Measurements from ENCODE around the gene AP3D1.

AP3D1 gene

DNA sequence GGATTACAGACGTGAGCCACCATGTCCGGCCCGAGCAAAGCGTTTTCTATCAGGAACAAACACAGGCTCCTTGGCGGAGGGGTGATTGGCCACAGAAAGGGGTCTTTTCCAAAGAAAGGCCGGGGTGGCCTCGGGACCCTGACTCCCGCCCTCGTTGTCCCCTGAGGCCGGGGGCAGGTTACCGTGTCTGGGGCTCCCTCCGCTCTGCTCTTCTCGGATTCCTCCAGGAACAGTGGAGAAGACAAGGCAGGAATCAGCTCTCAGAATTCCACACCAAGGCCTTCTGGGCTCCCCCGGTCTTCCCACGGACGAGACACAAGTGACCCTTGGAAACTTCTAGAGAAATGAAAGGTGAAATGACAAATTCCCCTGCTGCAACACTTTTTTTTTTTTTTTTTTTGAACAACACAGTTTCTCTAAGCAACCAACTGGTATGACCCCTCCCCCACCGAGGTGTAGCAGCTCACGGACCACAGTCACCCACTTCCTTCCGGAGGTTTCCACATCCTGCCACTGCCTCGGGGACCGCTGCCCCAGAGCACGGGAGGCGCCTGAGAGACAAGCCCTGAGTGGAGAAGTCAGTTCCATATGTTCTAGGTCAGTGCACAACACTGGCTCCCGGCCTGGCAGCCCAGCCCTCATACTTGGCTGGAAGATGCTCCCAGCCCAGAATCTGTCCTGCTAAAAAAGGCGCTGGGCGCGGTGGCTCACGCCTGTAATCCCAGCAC, 66.2 kb downstream of the AP3D1 start:
- DNase-seq (ENCODE audit: low read depth in 2 of 2), result peak; percentile 90 to 93

- peak; percentile 49 to 61 for DNase-seq (ENCODE audit: low read depth in 2 of 2)
Measured at GRCh38 chr19:2083174-2083854, 68.1 kb downstream of the AP3D1 start.

- peak; percentile 39 to 54 for DNase-seq (ENCODE audit: low read depth in 2 of 2)
Measured at GRCh38 chr19:2081873-2082810, 69.2 kb downstream of the AP3D1 start.

- no peak for DNase-seq (ENCODE audit: low read depth in 2 of 2)
Measured at GRCh38 chr19:2080336-2080988, 70.9 kb downstream of the AP3D1 start.

GRCh38 chr19:2079865-2080301, 71.5 kb downstream of the AP3D1 start:
- DNase-seq (ENCODE audit: low read depth in 2 of 2), result no peak

DNA sequence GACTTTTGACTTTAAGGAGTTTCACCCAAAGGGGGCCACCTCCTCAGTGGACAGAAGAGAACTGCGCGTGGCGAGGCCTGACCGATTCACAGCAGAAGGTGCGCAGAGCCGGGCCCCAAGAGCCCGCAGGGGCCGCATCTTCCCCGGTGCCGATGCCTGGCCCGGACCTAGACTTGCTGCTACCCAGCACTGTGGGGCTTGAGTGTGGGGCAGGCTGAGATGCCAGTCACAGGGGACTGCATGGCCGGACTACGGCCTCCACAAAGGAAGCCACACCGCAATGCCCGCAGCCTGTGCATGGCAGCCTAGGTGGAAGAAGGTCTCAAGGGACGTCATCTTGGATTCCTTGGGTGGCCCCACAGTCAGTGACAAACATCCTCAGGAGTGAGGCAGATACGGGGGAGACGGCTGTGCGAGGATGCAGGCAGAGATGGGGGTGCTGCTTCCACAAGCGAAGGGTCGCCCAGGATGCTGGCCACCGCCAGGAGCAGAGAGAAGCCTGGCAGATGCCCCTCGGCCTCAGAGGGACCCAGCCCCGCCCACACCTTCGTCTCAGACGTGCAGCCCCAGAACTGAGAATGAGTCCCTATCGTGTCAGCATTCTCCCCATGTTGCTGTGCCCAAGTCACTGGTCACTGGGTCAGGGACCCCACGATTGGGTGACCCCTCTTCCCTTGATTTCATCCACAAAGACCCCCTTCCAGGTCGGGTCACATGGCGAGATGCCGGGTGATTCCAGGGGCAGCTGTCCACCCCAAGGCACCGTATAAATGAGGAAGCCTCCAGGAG, 72.1 kb downstream of the AP3D1 start:
- DNase-seq (ENCODE audit: low read depth in 2 of 2), result no peak

DNA sequence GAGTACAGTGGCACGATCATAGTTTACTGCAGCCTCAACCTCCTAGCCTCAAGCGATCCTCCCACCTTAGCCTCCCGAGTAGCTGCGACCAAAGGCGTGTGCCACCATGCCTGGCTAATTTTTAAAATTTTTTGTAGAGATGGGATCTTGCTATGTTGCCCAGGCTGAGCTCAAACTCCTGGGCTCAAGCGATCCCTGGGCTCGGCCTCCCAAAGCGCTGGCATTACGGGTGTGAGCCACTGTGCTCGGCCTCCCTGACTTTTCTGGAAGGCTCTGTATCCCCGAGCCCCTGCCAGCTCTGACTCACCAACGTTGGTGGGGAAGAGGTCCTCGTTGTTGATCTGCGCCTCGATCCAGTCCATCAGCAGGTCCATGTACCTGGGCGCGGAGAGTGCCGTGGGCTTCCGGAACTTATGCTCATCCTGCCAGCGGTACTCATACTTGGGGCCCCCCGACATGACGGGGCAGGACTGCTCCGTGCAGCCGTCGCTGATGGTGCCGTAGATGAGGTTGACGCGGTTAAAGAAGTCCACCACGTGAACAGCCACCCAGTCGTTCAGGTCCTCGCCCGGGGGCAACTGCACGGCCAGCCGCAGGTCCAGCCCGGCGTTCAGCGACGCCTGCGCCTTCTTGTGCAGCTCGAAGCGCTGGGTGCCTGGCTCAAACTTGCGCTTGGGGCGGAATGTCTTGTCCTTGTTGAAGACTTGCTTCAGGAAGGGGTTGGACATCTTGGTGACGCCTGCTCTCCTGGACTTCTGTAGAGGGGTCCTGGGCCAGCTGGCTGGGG, 73.3 kb downstream of the AP3D1 start:
- DNase-seq (ENCODE audit: low read depth in 2 of 2), result no peak

DNA sequence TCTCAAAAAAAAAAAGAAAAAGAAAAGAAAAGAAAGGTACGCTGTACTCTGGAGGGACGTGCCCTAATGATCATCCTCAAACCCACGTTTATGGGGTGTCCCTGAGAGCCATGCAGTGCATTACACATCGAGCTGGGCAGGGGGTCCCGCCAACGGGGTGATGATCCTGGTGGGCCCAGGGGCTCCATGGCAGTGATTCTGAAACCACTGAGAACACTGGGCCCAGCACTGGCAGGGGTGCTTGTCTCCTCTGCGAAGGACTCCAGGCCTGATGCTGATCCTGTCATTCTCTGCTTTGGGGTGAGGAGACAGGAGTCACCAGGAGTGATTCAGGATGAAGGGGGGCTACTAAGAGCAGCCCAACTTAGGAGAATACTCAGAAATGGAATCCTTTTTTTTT, 74.0 kb downstream of the AP3D1 start:
- DNase-seq (ENCODE audit: low read depth in 2 of 2), result no peak

DNA sequence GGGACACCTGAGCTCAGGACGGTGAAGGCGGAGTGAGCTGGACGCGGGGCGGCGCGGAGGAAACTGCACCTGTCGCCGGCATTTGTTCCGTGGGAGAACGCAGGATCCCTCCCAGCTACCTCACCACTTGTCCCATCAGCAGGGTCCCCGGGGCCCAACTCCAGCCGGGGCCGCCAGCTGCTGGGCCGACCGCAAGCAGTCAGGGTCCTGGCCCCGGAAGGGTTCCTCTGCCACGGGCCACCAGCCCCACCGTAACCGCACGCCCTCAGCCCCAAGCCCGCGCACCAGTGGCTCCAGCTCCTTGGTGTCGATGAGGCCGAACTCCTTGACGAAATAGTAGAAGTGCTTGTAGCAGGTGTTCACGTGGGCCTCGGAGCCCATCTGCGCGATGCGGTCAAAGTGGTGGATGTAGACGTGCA, 74.8 kb downstream of the AP3D1 start:
- no peak for DNase-seq (ENCODE audit: low read depth in 2 of 2)

DNA sequence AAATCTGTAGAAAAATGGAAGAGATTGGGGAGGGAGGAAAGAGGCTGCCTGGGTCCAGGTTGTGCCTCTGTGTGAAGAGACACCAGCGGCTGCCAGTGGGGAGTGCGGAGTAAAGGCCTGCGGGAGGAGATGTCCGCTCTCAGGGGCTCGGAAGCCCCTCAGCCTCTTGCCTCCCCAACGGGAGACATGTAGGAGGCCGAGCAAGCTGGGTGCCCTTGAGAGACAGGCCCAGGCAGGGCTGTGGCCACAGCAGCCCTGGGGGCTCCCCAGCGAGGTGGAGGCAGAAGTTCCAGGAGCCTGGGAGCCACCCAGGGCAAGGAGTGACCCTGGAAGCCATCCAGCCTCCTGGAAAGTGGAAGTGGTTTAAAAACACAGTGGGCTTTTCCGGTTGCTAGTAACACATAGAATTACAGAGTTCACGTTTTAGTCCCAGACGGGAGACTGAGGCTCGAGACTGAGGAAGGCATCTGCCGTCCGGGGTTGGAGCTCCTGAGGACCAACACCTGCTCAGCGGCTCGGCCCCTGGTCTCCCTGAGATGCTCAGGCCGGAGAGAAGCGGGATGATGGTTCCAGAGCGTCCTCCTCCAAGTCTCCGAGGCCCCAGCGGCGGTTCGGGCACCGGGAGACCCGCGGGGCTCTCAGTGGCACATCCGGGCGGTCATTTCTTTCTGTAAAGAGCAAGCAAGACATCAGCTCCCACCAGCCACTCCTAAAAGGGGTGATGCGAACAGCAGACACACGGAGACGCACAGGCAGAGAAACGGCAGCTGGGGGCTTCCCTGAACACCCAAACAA, 78.4 kb downstream of the AP3D1 start:
- no peak for DNase-seq (ENCODE audit: low read depth in 2 of 2)

DNA sequence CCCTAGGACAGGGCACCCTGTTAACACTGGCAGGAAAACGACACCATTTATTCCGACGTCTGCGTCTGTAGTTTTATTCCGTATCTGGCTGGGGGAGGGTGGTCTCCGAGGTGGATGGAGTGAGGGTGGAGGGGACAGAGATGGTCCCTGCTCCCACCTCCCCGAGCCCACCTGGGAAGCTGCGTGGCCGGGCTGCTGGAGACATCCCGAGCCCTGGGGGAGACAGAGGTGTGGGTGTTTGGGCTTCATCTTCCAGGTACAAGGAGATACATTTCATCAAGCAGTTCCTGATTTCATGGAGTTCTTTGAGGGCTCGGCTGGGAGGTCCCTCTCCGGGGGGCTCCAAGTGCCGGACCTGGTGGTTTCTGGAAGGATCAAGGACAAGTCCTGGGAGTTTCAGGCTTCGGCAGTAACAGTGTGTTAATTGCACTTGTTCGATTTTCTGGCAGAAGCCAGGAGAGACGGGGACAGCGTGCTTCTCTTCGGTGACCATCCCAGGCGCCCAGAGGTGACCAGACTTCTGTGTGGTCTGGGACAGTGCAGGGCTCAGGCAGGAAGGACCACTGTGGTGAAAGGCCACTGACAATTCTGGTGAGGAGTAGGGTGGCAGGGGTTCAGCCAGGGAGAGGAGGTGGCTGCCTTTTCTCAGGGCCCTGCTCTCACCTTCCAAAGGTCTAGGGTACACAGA, 80.2 kb downstream of the AP3D1 start:
- no peak for DNase-seq (ENCODE audit: low read depth in 2 of 2)

DNA sequence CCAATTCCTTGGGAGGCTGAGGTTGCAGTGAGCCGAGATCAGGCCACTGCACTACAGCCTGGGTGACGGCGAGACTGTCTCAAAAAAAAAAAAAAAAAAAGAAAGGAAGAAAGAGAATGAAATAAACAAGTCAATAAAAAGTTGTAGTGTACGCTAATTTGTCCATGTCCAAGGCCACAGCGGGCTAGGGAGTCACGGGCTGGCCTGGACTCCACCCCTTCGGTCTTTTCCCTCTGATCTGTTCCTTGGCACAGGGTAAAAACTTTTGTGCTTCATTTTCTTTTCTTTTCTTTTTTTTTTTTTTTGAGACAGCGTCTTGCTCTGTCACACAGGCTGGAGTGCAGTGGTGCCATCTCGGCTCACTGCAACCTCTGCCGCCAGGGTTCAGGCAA, 80.9 kb downstream of the AP3D1 start:
- DNase-seq (ENCODE audit: low read depth in 2 of 2), result no peak

- no peak for DNase-seq (ENCODE audit: low read depth in 2 of 2)
Measured at GRCh38 chr19:2064788-2065524, 86.4 kb downstream of the AP3D1 start.

- no peak for DNase-seq (ENCODE audit: low read depth in 2 of 2)
Measured at GRCh38 chr19:2064395-2064787, 87.0 kb downstream of the AP3D1 start.

- DNase-seq (ENCODE audit: low read depth in 2 of 2), result no peak
Measured at GRCh38 chr19:2063824-2064223, 87.5 kb downstream of the AP3D1 start.

GRCh38 chr19:2062770-2063169, 88.6 kb downstream of the AP3D1 start:
- DNase-seq (ENCODE audit: low read depth in 2 of 2), result no peak

- no peak for DNase-seq (ENCODE audit: low read depth in 2 of 2)
Measured at GRCh38 chr19:2062389-2062729, 89.0 kb downstream of the AP3D1 start.

All from stimulated activated CD8-positive, alpha-beta memory T cell treated with anti-CD3 and anti-CD28 coated beads, Interleukin-15, amount 100 ng/mL, for 48 hours (primary cell).